ENCODE data around the gene LORICRIN.

The LORICRIN gene

GRCh38 chr1:153306303-153307220 is 47.1 kb downstream of the LORICRIN start:
- no peak for DNase-seq (ENCODE audit: low spot score)

- no peak for DNase-seq (ENCODE audit: low spot score)
These were observed 47.7 kb downstream of the LORICRIN start for GRCh38 chr1:153307221-153307600.

- no peak for DNase-seq (ENCODE audit: low spot score)
These were observed 49.1 kb downstream of the LORICRIN start for GRCh38 chr1:153308540-153308939.

GRCh38 chr1:153309441-153309840 is 50.0 kb downstream of the LORICRIN start:
- no peak for DNase-seq (ENCODE audit: low spot score)

- DNase-seq (ENCODE audit: low spot score), result no peak
These were observed 51.0 kb downstream of the LORICRIN start for GRCh38 chr1:153310526-153310925.
